ENCODE data around the gene DAP3. TPM values are rescaled to one million over a fixed set of nuclear protein-coding genes. Genes with fewer than 3 reads are reported as not detected.
"Not testable (repeated sequence)": the region's sequence is repeated elsewhere in the genome, so short reads cannot be mapped to it uniquely, and the experiment has no call there.

Gene DAP3
- total RNA-seq (2021; ENCODE audit: unreplicated experiment), result 136 TPM
- polyA plus RNA-seq (2012; ENCODE audit: insufficient read length), result 171 TPM
- percentile 88 among the genes with signal in this experiment for Bru-seq, nascent RNA
- percentile 86 among the genes with signal in this experiment for BruChase-seq, experiment 1, labeled RNA remaining after a 2-hour chase
- BruChase-seq, experiment 2, labeled RNA remaining after a 6-hour chase, result percentile 88 among the genes with signal in this experiment
- long read RNA-seq, transcript DAP3-202 (13 exons, 2,089 nt), result major isoform, 68 of 135 reads
- long read RNA-seq, transcript DAP3-201 (13 exons, 1,649 nt), result minor isoform, 20 of 135 reads
- long read RNA-seq, partial matches to known transcripts, result 13 of 135 reads
- long read RNA-seq, other reads (novel, unspliced or antisense), result 32 of 135 reads

DNA sequence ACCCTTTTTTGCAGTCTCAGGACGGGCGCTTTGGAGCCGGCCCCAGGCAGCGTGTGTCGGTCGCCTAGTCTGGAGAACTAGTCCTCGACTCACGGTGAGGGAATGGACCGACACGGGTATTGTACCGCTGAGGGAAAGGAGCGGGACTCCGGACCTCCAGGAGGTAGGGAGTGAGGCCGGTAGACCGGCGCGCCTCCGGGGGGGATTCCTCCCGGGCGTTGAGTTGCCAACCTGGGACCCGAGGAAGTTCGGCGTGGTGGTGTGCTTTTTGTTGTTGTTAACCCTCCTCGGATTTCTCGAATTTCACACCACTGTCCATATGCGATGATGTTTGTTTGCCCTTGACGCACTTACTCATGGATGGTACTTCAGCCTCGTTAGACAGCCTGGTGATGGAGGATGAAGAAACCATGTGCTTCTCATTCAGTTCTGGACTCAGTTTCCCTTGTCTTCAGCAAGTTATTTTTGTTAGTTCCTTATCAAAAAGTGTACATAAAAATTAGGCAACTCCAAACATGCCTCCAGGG is at the start of gene DAP3:
Gene DAP3 (plus strand): TSS at position 11 of the 527 bp plus-strand sequence. CDS start 20,689 bp downstream, outside the sequence.
- H3K9me3 ChIP-seq (ENCODE audit: control insufficient read depth, insufficient read depth, low read depth, low read length); in situ Hi-C loops (cut with HindIII; ENCODE audit: low pct_unique_long_range_greater_than_20kb, low sequenced_read_pairs); CTCF ChIA-PET; H3K27me3 ChIP-seq (ENCODE audit: control insufficient read depth, insufficient read depth, low read length); intact Hi-C loops (cut with micrococcal nuclease; ENCODE audit: unreplicated experiment); DNase-seq (ENCODE audit: low read depth, low spot score); ATAC-seq; POLR2A ChIA-PET; H3K4me1 ChIP-seq (ENCODE audit: control insufficient read depth, insufficient read depth, low read length): not testable (repeated sequence)
- Histone ChIP-seq H3K4me3 (ENCODE audit: low read depth in 2 of 2, low read length in 2 of 2) (peak within 1 kb of the TSS; percentile 86 to 89), H3K27ac (ENCODE audit: low read length) (peak within 1 kb of the TSS; percentile 95), H3K36me3 (ENCODE audit: control insufficient read depth, insufficient read depth, low read length) (peaks cover 13% of the 10 kb centered on the region)
- peak; percentile 68; the same call in 1 of the 2 replicates for TF ChIP-seq POLR2AphosphoS5 (IDR thresholded peaks at IDR 0.05; ENCODE audit: low read depth, low read length)
- TSS peak; percentile 78 for BruUV-seq (replicated peaks)

DNA sequence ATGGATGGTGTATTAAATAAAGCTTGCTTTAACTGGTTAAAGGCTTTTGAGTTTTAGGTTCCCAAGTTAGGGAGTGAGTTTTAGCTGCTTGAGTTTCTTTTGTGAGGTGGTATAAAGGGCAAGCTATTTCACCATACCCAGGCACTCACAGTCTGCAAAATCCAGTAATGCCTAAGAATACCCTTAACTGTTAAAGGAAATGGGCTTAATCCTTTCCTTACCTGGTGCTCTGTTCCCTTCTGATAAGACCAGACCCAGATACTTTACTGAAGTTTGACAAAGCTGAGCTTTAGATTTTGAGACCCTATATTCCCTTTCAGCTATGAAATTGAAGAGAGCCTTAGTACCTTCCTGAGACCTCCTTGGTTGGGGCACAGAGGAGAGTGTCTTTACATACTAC is 48.5 kb upstream of the DAP3 start:
- ChIA-PET CTCF (no interaction called here), POLR2A (interaction anchor here (0.7 kb wide), 1 partner anchor 32 kb away, joined by 7 read pairs; no protein-coding TSS in a partner anchor)
- Histone ChIP-seq H3K27ac (ENCODE audit: low read length) (no peak overlapping the region), H3K27me3 (ENCODE audit: control insufficient read depth, insufficient read depth, low read length) (no peaks in the 10 kb centered on the region), H3K36me3 (ENCODE audit: control insufficient read depth, insufficient read depth, low read length) (no peaks in the 10 kb centered on the region), H3K4me3 (ENCODE audit: low read depth in 2 of 2, low read length in 2 of 2) (no peak overlapping the region), H3K4me1 (ENCODE audit: control insufficient read depth, insufficient read depth, low read length) (peaks cover 4% of the 10 kb centered on the region), H3K9me3 (ENCODE audit: control insufficient read depth, insufficient read depth, low read depth, low read length) (peaks cover 17% of the 10 kb centered on the region; the same call in 1 of the 2 replicates)
- TF ChIP-seq TCF7L2 (IDR thresholded peaks at IDR 0.05; ENCODE audit: low read depth, low read length) (no peak), POLR2AphosphoS5 (IDR thresholded peaks at IDR 0.05; ENCODE audit: low read depth, low read length) (no peak), SIN3A (IDR thresholded peaks at IDR 0.05; ENCODE audit: borderline replicate concordance, insufficient read depth, low read depth, low read length) (no peak)
- TF ChIP-seq, protein P1, sequence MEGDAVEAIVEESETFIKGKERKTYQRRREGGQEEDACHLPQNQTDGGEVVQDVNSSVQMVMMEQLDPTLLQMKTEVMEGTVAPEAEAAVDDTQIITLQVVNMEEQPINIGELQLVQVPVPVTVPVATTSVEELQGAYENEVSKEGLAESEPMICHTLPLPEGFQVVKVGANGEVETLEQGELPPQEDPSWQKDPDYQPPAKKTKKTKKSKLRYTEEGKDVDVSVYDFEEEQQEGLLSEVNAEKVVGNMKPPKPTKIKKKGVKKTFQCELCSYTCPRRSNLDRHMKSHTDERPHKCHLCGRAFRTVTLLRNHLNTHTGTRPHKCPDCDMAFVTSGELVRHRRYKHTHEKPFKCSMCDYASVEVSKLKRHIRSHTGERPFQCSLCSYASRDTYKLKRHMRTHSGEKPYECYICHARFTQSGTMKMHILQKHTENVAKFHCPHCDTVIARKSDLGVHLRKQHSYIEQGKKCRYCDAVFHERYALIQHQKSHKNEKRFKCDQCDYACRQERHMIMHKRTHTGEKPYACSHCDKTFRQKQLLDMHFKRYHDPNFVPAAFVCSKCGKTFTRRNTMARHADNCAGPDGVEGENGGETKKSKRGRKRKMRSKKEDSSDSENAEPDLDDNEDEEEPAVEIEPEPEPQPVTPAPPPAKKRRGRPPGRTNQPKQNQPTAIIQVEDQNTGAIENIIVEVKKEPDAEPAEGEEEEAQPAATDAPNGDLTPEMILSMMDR (IDR thresholded peaks at IDR 0.05), result no peak
- TF ChIP-seq, protein P2, sequence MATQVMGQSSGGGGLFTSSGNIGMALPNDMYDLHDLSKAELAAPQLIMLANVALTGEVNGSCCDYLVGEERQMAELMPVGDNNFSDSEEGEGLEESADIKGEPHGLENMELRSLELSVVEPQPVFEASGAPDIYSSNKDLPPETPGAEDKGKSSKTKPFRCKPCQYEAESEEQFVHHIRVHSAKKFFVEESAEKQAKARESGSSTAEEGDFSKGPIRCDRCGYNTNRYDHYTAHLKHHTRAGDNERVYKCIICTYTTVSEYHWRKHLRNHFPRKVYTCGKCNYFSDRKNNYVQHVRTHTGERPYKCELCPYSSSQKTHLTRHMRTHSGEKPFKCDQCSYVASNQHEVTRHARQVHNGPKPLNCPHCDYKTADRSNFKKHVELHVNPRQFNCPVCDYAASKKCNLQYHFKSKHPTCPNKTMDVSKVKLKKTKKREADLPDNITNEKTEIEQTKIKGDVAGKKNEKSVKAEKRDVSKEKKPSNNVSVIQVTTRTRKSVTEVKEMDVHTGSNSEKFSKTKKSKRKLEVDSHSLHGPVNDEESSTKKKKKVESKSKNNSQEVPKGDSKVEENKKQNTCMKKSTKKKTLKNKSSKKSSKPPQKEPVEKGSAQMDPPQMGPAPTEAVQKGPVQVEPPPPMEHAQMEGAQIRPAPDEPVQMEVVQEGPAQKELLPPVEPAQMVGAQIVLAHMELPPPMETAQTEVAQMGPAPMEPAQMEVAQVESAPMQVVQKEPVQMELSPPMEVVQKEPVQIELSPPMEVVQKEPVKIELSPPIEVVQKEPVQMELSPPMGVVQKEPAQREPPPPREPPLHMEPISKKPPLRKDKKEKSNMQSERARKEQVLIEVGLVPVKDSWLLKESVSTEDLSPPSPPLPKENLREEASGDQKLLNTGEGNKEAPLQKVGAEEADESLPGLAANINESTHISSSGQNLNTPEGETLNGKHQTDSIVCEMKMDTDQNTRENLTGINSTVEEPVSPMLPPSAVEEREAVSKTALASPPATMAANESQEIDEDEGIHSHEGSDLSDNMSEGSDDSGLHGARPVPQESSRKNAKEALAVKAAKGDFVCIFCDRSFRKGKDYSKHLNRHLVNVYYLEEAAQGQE (IDR thresholded peaks at IDR 0.05; ENCODE audit: insufficient read depth in 1 of 2, low read depth in 2 of 2, low read length in 1 of 2), result no peak
- DNase-seq (ENCODE audit: low read depth, low spot score), result no peak
- in situ Hi-C loops (cut with HindIII; ENCODE audit: low pct_unique_long_range_greater_than_20kb, low sequenced_read_pairs) (no loop called here), intact Hi-C loops (cut with micrococcal nuclease; ENCODE audit: unreplicated experiment) (no loop called here)
- BruUV-seq (replicated peaks), result no TSS peak
- ATAC-seq, result no peak

DNA sequence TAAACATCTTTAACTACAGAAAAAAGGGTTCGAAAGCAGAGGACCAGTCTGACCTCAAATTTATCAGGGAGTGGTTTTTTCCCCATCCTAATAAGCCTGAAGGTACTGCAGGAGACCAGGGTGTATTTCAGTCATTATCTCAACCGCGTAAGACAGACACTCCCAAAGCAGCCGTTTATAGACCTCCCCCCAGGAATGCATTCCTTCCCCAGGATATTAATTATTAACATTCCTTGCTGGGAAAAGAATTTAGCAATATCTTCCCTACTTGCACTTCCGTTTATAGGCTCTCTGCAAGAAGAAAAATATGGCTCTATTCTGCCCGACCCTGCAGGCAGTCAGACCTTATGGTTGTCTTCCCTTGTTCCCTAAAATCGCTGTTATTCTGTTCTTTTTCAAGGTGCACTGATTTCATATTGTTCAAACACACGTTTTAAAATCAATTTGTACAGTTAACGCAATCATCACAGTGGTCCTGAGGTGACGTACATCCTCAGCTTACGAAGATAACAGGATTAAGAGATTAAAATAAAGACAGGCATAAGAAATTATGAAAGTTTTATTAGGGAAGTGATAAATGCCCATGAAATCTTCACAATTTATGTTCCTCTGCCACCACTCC is 46.2 kb upstream of the DAP3 start:
- H3K9me3 ChIP-seq (ENCODE audit: control insufficient read depth, insufficient read depth, low read depth, low read length), result peaks cover 17% of the 10 kb centered on the region; the same call in 1 of the 2 replicates
- DNase-seq (ENCODE audit: low read depth, low spot score); H3K27ac ChIP-seq (ENCODE audit: low read length); H3K36me3 ChIP-seq (ENCODE audit: control insufficient read depth, insufficient read depth, low read length); intact Hi-C loops (cut with micrococcal nuclease; ENCODE audit: unreplicated experiment); POLR2A ChIA-PET; H3K4me3 ChIP-seq (ENCODE audit: low read depth in 2 of 2, low read length in 2 of 2); in situ Hi-C loops (cut with HindIII; ENCODE audit: low pct_unique_long_range_greater_than_20kb, low sequenced_read_pairs); H3K27me3 ChIP-seq (ENCODE audit: control insufficient read depth, insufficient read depth, low read length); BruUV-seq (replicated peaks); ATAC-seq: not testable (repeated sequence)
- CTCF ChIA-PET, result interaction anchor here (0.5 kb wide), 1 partner anchor 110 kb away, joined by 3 read pairs; no protein-coding TSS in a partner anchor
- peaks cover 11% of the 10 kb centered on the region; the same call in 1 of the 2 replicates for H3K4me1 ChIP-seq (ENCODE audit: control insufficient read depth, insufficient read depth, low read length)
